ENCODE results near the gene CA5A. TPM values are rescaled to one million over a fixed set of nuclear protein-coding genes. Genes with fewer than 3 reads are reported as not detected.
"Not testable (repeated sequence)": the region's sequence is repeated elsewhere in the genome, so short reads cannot be mapped to it uniquely, and the experiment has no call there.

Gene CA5A
- total and polyA plus RNA-seq, 11 donors: 0.08 to 0.44 (median 0.25) TPM; not detected in 8

DNA sequence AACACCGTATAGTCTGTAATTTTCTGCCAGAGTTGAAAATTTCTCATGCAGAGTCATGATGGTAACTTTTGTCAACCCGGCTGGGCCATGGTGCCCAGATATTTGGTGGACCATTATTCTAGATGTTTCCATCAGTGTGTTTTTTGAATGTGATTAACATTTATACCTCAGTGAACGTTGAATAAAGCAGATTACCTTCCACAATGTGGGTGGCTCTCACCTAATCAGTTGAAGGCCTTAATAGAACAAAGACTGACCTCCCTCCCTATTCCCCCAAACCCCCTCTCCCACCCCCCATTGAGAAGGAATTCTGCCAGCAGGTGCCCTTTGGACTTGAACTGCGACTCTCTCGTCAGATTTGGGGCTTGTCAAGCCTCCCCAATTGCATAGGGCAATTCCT lies 6.4 kb upstream of the CA5A start:
- Histone ChIP-seq H3K4me3 (no peak overlapping the region), H3K4me1 (peaks cover 0 to 6% (median 0%) of the 10 kb centered on the region in 12 donors), H3K27me3 (no peaks in the 10 kb centered on the region), H3K27ac (no peak overlapping the region), H3K9me3 (no peaks in the 10 kb centered on the region), H3K36me3 (no peaks in the 10 kb centered on the region)
- WGBS, 4 donors: 73 to 88% (median 82%) methylated on average over 5 of the region's 5 CpGs
- no peak for ATAC-seq
- DNase-seq: no peak
- no peak for TF ChIP-seq POLR2A (IDR thresholded peaks at IDR 0.05)
- TF ChIP-seq, protein P1, sequence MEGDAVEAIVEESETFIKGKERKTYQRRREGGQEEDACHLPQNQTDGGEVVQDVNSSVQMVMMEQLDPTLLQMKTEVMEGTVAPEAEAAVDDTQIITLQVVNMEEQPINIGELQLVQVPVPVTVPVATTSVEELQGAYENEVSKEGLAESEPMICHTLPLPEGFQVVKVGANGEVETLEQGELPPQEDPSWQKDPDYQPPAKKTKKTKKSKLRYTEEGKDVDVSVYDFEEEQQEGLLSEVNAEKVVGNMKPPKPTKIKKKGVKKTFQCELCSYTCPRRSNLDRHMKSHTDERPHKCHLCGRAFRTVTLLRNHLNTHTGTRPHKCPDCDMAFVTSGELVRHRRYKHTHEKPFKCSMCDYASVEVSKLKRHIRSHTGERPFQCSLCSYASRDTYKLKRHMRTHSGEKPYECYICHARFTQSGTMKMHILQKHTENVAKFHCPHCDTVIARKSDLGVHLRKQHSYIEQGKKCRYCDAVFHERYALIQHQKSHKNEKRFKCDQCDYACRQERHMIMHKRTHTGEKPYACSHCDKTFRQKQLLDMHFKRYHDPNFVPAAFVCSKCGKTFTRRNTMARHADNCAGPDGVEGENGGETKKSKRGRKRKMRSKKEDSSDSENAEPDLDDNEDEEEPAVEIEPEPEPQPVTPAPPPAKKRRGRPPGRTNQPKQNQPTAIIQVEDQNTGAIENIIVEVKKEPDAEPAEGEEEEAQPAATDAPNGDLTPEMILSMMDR (IDR thresholded peaks at IDR 0.05): no peak
- intact Hi-C loops (cut with DNase I): no loop called here

DNA sequence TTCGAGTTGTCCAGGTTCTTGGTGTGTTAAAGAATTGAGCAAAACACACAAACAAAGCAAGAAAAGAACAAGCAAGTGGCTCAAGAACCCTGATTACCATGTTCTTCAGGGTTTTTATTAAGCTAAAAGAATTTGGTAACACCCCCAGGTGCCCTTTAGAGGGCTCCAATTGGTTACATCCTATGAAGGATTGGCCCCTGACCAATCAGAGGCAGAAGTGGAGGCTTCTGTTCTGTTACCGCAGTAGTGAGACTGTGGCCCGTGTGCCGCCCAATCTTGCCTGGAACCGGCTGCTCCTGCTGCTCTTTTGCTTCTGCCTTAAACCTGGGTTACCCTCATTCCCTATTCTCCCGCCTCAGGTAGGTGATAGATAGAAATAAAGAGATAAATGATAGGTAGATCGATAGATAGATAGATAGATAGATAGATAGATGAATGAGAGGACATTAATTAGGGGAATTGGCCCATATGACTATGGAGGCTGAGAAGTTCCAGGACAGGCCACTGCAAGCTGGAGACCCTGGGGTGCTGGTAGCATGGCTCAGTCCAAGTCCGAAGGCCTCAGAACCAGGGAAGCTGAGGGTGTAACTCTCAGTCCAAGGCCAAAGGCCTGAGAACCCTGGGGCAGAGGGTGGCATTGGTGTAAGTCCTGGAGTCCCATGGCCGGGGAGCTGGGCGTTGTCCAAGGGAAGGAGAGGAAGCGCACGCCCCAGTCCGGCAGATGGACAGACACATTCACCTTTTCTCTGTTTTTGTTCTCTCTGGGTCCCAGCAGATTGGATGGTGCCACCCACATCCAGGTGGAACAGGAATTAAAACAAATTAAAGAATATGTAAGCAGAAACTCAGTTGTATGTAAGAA lies 3.5 kb upstream of the CA5A start:
- Histone ChIP-seq H3K27me3 (no peaks in the 10 kb centered on the region), H3K27ac (no peak overlapping the region), H3K36me3 (no peaks in the 10 kb centered on the region), H3K4me3 (no peak overlapping the region), H3K4me1 (no peaks in the 10 kb centered on the region), H3K9me3 (no peaks in the 10 kb centered on the region)
- intact Hi-C loops (cut with DNase I): no loop called here
- DNase-seq (no peak), ATAC-seq (no peak)
- no peak for TF ChIP-seq POLR2A (IDR thresholded peaks at IDR 0.05)
- TF ChIP-seq, protein P1 (IDR thresholded peaks at IDR 0.05): no peak
- 87 to 94% (median 89%) methylated on average over 12 to 13 of the region's 13 CpGs for WGBS, 4 donors

DNA sequence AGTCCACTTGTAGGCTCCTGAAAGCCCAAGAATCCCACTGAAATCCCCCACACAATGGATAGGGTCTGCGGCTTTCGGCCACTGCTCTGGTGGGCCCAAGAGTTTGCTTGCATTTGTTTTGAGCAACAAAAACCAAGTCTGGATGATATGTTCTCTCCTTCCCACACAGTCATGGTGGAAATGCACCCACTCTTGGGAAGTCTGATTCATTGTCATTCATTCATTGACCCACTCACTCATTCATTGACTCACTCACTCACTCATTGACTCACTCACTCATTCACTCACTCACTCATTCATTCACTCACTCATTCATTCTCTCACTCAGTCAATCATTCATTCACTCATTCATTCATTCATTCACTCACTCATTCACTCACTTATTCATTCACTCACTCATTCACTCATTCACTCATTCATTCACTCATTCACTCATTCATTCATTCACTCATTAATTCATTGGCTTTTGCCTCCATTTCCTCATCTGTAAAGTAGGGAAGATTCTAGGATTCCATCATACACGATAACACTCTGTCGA lies 2.2 kb upstream of the CA5A start:
- intact Hi-C loops (cut with DNase I): no loop called here
- Histone ChIP-seq H3K4me1 (no peaks in the 10 kb centered on the region), H3K27me3 (no peaks in the 10 kb centered on the region), H3K36me3 (no peaks in the 10 kb centered on the region), H3K9me3 (no peaks in the 10 kb centered on the region), H3K4me3 (no peak overlapping the region), H3K27ac (no peak overlapping the region)
- TF ChIP-seq, protein P1 (IDR thresholded peaks at IDR 0.05): no peak
- no peak for TF ChIP-seq POLR2A (IDR thresholded peaks at IDR 0.05)
- no peak for DNase-seq
- ATAC-seq: no peak
- WGBS, 4 donors: 94 to 96% (median 95%) methylated on average over 4 of the region's 4 CpGs

DNA sequence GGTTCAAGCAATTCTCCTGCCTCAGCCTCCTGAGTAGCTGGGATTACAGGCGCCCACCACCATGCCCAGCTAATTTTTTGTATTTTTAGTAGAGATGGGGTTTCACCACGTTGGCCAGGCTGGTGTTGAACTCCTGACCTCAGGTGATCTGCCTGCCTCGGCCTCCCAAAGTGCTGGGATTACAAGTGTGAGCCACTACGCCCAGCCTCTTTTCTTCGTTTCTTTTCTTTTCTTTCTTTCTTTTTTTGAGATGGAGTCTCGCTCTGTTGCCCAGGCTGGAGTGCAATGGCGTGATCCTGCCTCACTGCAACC lies 858 bp upstream of the CA5A start:
- ATAC-seq; H3K27ac ChIP-seq; H3K4me1 ChIP-seq; H3K9me3 ChIP-seq; H3K27me3 ChIP-seq; H3K36me3 ChIP-seq; H3K4me3 ChIP-seq; DNase-seq; intact Hi-C loops (cut with DNase I): not testable (repeated sequence)
- WGBS, 4 donors: 84 to 89% (median 87%) methylated on average over 7 of the region's 7 CpGs

DNA sequence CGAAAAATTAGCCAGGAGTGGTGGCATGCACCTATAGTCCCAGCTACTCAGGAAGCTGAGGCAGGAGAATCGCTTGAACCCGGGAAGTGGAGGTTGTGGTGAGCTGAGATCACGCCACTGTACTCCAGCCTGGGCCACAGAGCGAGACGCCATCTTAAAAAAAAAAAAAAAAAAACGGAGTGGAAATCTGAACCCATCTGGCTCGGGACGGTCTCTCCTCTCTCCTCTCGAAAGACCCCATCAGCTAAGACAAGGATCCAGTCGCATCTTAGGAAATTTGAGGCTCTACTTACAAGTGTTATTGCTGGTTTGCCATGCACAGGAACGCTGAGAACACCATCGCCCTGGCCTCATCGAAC lies 334 bp downstream of the CA5A start:
- H3K27ac ChIP-seq; DNase-seq; H3K36me3 ChIP-seq; H3K27me3 ChIP-seq; intact Hi-C loops (cut with DNase I); H3K9me3 ChIP-seq; H3K4me3 ChIP-seq; H3K4me1 ChIP-seq; ATAC-seq: not testable (repeated sequence)
- WGBS, 4 donors: 87 to 94% (median 89%) methylated on average over 14 of the region's 14 CpGs

DNA sequence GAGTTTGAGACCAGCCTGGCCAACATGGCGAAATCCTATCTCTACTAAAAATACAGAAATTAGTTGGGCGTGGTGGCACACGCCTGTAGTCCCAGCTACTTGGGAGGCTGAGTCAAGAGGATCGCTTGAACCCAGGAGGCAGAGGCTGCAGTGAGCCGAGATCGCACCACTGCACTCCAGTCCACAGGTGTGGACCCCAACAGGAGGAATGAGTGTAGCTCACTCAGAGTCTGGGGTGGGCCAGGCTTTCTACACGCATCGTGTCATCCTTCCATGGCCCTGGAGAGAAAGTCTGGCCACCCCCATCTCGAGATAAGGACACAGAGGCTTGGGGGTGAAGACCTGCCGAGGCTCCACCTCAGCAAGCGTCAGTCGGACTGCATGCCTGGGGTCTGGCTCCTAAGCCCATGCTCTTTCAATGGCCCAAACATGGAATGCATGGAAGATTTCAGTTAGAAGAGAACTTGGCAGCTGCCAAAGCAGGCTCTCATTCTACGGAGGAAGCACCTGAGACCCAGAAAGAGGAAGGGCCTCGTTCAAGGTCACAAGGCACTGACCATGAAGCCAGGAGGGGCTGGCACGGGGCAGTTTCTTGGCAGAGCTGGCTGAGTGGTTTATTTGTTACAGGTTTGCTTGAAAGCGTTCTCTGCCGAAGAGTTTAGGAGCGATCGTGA lies 1.4 kb downstream of the CA5A start:
- intact Hi-C loops (cut with DNase I); H3K9me3 ChIP-seq; H3K4me1 ChIP-seq; H3K27me3 ChIP-seq; H3K27ac ChIP-seq; ATAC-seq; H3K4me3 ChIP-seq; DNase-seq; H3K36me3 ChIP-seq: not testable (repeated sequence)
- WGBS, 4 donors: 82 to 84% (median 83%) methylated on average over 18 to 19 of the region's 19 CpGs

Data from heart left ventricle (tissue), 16 donors.